HCT116 (cell line): ENCODE results near the gene STAMBP.

Experiments
- CTCF ChIP-seq, 3 experiments: fragments of 200-600 bp in 1 of 3; sonication (generic) in 1 of 3; IDR thresholded peaks in 2 of 3; conservative IDR thresholded peaks in 1 of 3; 2 replicates each; pipeline ENCODE4 v1.5.1; 2012 to 2017; ENCODE audit warnings: low read depth in 2 of 3, low read length in 2 of 3, antibody characterized with exemption in 1 of 3, borderline replicate concordance in 1 of 3, control low read depth in 1 of 3, mild to moderate bottlenecking in 1 of 3, mixed read lengths in 1 of 3, mixed run types in 1 of 3, moderate library complexity in 1 of 3; ENCODE audit not compliant: insufficient read depth in 1 of 3
- EZH2 ChIP-seq: fragments of 200-600 bp; sonication (generic); IDR thresholded peaks from 2 replicates; pipeline ENCODE4 v1.6.1; 2017; ENCODE audit warnings: antibody characterized with exemption, mixed run types
- EZH2phosphoT487 ChIP-seq: fragments of 200-600 bp; IDR thresholded peaks from 2 replicates; pipeline ENCODE4 v1.6.1; 2018; ENCODE audit warnings: antibody characterized with exemption, borderline replicate concordance
- JUND ChIP-seq: IDR thresholded peaks from 2 replicates; pipeline ENCODE4 v1.6.1; 2012
- POLR2A ChIP-seq: IDR thresholded peaks from 2 replicates; pipeline ENCODE4 v1.7.0; 2011; ENCODE audit warnings: borderline replicate concordance; ENCODE audit not compliant: insufficient read depth, insufficient read length; ENCODE audit errors: extremely low read depth
- RAD21 ChIP-seq: IDR thresholded peaks from 2 replicates; pipeline ENCODE4 v1.6.1; 2012; ENCODE audit warnings: low read depth, mild to moderate bottlenecking
- SP1 ChIP-seq: IDR thresholded peaks from 2 replicates; pipeline ENCODE4 v1.6.1; 2012; ENCODE audit warnings: low read depth
- TCF7L2 ChIP-seq: IDR thresholded peaks from 2 replicates; pipeline ENCODE4 v1.7.0; 2011; ENCODE audit warnings: borderline replicate concordance, inconsistent platforms; ENCODE audit not compliant: insufficient read depth, insufficient read length; ENCODE audit errors: extremely low read depth
- ZNF274 ChIP-seq: fragments of 200-500 bp; sonication (Bioruptor generic); IDR thresholded peaks from 2 replicates; pipeline ENCODE4 v1.6.1; 2014; ENCODE audit warnings: mild to moderate bottlenecking, low read depth, low read length, inconsistent platforms

- TF ChIP-seq RAD21 (no peak), EZH2 (no peak), CTCF (IDR thresholded peaks at IDR 0.05 in 2 of 3, conservative IDR thresholded peaks at IDR 0.05 in 1 of 3; ENCODE audit: borderline replicate concordance in 1 of 3, insufficient read depth in 1 of 3, low read depth in 2 of 3, low read length in 2 of 3) (no peak), TCF7L2 (no peak), ZNF274 (no peak), JUND (no peak), POLR2A (no peak), EZH2phosphoT487 (no peak), SP1 (no peak)
Measured at GRCh38 chr2:73892631-73893329, 64.0 kb downstream of the STAMBP start, which contains the start of gene ACTG2.
